Fibroblast of skin of right biceps (primary cell): ENCODE results near the gene ARSB.
"Not testable (repeated sequence)": the region's sequence is repeated elsewhere in the genome, so short reads cannot be mapped to it uniquely, and the experiment has no call there.

Experiments used
- DNase-seq: peaks from one replicate; pipeline ENCODE4 v3.0.0-alpha.2; 2013

The ARSB gene

DNA sequence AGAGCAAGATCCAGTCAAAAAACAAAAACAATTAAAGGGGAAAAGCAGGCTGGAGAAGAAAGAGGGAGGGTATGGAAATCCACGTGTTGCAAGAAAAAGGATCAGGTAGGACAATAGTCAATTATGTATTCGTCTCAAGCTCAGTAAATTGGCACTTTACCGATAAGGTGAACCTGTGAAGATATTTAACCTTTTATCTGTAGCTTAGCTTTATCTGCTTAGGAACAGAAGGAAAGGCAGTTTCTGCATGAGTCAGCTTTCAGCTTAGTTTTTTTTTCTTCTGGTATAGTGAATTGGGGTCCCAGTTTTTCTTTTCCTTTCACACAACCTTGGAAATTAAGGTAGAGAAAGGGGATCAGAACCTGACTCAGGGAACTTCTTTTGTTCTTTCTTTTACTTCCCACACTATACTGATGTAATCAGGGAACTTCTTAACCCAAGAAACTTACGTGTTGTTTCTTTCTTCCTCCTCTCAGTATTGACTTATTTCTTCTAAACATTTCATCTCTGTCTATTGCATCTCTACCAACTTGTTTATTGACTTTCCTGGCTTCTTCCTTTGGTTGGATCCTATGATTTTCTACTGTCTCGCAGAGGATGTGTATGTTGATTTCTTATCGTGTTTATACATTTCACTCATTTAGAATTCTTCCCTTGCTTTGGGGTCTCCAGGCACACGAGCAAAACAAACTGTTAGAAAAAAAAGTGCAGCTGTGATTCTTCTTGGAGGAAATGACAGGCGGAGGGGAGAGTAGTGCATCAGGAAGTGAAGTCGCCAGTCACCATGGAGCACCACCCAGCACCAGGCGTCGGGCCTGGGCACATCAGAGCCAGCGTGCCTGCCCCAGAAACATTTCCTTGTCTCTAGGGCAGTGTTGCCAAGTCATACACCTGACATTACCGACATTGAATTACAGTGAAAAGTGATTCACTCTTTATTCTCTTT is 213.6 kb downstream of the ARSB start:
- DNase-seq, result no peak

DNA sequence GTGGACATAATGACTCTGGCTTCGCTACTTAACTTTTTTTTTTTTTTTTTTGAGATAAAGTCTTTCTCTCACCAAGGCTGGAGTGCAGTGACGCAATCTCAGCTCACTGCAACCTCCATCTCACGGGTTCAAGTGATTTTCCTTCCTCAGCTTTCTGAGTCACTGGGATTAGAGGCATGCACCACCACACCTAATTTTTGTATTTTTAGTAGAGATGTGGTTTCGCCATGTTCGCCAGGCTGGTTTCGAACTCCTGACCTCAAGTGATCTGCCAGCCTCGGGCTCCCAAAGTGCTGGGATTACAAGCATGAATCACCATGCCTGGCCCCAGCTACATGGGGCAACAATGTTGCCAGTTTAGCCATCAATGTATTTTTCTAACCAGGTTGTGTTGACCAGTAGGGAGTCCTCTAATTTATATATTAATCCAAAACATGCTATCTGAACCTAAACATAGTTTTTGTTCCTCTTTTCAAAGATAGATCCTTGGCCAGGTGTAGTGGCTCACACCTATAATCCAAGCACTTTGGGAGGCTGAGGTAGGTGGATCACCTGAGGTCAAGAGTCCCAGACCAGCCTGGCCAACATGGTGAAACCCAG is 216.2 kb downstream of the ARSB start:
- no peak for DNase-seq

DNA sequence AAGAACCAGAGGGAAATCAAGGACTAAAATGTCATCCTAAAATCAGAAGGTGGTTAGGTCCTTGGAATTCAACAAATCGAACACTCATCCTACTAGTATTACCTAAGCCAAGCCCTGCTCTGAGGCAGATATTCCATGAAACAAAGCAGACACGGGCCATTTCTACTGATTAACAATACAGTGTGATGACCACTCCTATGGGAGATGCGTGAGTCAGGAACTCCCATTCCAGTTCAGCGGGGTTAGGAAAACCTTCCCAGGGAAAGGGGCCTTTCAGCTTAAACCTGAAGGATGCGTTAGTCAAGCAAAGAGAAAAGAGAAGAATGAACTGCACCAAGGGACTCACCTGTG is 218.7 kb downstream of the ARSB start:
- no peak for DNase-seq

DNA sequence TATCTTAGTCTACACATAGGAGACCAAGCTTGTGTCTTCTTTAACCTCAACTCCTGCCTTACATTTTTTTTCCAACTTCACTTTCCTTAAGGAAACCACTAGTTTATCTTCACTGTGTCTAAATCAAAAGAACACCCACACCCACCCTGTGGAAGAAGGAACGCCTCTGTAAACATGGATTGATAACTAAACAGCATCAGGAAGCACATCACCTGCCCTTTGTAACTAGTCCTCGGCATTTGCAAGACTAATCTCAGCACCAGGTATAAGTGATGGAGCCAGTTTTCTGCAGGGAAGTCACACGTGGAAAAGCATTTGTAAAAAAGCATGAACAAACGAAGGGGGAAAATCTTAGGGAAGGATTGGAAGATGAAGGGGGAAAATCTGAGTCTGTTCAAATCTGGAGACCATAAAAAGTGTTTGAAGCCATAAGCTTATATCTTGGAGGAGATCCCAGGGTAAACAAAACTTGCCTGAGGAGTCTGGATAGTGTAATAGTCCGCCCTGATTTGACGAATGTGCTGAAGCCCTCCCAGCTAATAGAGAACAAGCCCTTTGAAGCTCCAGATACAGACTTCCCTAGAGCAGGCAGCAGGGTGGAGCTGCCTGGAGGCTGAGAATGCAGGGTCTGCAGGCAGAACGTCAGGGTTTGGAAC is 219.2 kb downstream of the ARSB start:
- no peak for DNase-seq

DNA sequence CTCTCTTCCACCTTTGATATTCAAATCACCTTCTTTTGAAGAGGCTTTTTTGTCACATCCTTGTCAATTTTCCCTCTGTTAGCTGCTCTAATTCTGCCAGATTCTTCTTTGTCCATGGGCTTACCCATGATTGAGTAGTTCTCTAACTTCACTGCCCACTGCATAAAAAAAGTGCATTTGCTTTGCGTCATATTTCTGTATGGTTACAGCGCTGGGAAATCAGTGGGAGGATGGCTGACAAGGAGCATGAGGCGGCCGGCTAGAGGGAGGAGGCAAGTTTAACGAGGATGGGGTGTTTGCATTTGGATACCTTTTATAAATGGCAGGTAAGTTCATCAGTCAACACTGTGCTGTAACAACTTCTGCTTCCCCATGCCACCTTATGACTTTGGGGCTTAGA is 220.0 kb downstream of the ARSB start:
- DNase-seq, result no peak

DNA sequence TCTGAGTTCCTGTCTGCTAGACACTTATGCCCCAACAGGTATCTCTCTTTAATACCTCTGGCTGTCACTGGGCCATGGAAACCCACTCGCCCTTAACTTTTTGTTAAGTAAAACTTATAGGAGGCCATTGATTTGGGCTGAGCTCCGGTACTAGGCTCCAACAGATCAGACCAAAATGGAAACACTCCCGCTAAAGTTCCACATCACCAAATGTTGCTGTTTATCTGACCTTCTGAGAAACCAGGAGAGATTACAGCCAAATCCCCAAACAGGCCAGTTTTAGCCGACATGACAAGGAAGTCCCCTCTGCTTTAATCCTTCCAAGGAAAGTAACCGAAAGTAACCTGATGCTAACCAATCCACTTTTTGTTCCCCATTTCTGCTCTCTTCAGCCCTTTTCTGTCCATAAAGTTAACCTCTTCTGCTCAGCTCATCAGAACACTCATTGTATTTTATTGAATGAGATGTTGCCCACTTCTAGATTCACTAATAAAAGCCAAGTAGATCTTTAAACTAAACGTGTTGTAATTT is 221.4 kb downstream of the ARSB start:
- DNase-seq, result no peak

DNA sequence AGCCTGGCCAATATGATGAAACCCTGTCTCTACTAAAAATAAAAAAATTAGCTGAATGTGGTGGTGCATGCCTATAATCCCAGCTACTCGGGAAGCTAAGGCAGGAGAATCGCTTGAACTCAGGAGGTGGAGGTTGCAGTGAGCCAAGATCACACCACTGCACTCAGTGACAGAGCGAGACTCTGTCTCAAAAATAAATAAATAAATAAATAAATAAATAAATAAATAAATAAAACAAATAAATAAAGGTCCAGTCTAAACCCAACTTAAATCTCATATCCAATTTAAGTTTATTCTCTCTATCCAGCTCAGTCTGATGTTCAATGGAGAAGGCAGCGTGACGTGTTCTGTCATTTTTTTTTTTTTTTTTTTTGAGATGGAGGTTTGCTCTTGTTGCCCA is 222.4 kb downstream of the ARSB start:
- not testable (repeated sequence) for DNase-seq

DNA sequence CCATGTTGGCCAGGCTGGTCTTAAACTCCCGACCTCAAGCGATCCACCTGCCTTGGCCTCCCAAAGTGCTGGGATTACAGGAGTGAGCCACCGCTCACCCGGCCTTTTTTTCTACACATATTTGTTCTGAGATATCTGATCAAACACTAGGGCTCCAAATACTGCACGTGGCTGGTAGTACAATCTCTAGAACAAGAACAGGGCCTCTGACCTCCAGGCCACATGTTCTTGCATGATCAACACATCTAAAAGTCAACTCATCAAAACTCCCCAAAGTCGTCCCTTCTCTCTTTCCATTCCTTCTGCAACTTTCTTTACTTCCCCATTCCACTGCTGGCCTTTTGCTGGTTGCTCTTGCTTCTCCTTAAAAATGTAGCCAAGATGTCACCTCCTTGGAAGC is 223.3 kb downstream of the ARSB start:
- DNase-seq, result no peak

DNA sequence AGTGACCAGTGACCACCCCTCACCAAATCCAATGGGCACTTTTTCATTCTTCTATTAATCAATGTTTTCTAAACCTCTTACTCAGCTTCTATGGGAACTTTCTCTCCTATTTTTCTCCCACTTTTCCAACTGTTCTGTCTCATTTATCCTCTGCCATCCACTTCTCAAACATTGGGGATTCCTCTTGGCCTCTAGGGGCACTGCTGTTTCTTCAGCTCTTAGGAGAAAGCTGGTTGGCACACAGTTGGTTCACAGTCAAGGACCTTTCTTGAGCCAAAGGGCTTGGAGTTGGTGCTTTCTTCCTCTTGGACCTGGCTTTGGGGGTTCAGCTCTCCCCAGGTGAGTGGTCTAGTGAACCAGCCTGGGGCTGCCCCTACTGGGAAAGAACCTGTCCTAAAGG is 224.3 kb downstream of the ARSB start:
- no peak for DNase-seq

DNA sequence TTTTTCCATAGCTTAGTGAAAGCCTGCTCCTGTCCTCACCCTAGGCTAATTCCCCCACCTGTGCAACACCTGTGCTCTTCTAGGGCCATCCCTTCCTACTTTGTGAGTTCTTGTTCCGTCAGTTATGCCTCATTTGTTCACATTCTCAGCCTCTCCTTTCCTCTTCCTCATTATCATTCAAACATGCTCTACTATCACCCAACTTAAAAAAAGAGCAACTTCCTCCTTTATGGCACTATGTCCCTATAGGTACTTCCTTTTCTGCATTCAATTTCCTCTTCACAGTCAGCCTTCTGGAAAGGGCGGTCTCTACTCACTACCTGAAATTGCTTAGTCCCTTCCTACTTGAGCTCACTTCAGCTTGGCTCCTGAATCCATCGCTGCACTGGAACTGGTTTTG is 224.7 kb downstream of the ARSB start:
- DNase-seq, result no peak

DNA sequence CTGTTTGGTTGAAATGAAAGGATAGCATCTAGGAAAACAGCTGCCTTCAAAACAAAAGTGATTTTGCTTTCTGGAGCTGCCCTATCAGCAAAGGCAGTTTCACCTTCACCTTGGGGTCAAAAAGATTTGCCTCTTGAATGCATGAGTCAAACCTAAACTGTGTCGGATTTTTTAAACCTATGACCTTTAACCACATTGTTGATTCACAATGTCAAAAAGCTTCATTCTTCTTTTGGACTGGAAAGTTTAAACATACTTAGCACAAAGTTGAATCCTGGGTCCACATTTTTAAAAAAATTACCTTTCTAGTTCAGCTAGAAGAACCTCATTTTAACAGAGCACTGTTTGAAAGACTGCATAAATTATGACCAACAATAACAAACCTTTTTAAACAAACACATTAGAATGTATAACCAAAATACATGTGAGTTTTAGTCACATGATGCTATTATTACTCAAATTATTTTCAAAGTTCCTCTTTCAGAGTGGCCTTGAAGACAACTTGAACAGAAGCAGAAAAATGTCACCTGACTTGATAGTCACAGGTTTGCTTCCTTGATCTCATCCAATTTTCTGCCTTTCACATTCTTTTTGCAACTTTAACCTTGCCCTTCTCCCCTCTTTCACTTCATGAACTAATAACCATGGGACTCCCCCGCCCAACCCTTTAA is 226.8 kb downstream of the ARSB start:
- DNase-seq, result no peak

DNA sequence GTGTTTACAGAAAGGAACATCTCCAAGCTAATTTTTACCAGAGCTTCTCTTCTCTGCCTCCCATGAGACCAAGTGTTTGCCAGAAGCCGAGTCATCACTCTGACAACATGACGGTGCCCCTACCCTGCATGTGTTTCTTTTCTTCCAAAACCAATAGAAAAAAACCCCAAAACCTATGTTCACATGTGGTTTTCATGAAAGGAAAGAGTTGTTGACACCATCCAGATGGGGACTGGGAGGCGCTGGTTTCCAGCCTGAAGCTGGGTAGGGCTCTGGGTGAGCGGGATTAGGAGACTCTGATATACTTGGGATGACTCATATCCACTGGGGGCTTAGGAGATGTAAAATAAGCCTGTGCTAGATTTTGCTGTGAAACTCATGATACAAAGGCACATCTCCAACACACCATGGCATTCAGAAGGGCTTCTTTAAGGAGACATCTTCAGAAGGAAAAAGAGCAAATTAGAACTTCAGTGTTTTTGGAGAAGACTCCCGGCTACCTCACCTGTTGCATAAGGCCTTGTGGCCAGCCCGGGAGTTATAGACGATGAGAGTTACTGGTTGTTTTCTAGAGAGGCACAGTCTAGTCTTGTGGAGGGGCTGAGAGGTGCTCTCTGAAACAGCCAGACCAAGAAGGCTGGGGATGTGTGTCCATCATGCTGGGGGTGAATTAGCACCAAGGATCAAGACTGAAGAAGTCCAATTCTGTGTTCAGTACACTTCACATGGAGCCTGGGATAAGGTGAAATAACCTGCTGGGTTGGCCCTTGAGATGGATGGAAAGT is 227.6 kb downstream of the ARSB start:
- DNase-seq, result peak; percentile 93

DNA sequence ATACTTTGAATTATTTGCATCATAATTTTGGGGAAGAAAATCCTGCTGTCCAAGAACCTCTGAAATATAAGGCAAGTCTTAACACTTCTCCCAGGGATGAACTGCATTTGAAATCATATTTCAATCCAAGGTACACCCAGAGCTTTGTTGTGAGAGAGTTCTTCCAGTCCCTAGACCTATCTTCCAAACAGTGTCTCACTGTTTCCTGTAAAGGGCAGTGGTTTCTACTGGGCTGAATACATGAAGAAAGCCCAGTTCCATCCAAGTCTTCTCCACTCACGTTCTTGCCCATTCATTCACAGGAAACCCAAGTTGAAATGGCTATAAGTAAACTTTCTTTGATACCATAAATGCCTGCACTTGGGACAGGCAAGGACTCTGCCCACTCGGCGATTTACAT is 228.3 kb downstream of the ARSB start:
- no peak for DNase-seq

DNA sequence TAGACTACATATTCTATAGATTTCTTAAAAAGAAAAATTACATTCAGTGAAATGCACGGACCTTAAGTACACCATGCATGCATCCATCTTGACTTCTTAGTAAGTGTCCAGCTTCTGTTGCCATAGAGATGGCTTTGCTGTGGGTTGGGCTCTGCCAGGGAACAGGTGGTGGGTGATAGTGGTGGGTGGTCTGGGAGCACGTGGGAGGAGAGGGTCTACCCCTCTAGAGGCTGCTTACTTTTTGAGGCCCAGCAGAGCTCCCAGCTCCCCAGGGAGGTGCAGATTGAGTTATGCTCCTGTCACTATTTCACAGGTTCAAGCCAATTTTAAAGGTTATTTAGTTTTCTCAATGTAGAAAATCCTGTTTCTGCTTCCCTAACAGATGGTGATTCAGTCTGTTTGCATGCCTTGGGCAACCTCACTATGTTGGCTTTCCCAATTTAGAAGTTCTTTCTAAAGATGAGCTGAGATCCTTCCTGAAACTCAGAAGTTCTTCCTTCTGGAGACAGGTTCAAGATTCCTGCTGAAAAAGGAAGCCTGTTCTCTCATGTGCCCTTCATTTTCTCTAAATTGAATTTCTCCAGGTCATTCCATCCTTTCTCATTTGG is 229.2 kb downstream of the ARSB start:
- no peak for DNase-seq

DNA sequence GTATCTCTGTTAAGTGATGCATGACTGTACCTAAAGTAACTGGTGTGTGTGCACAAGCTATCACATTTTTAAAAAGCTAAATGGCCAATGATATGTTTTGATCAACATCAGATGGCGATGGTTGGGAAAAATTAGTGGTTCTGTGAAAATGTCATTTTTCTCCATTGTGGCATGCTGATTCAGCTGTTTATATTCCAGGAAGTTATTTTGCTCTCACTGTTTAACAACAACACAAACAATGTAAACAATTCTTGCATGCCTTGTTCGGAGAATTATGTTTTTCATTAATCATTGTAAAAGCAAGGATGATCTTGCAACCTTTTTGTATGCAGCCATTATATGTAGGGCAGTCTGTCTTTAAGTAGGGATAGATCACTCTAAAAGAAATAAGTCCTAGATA is 230.5 kb downstream of the ARSB start:
- no peak for DNase-seq

DNA sequence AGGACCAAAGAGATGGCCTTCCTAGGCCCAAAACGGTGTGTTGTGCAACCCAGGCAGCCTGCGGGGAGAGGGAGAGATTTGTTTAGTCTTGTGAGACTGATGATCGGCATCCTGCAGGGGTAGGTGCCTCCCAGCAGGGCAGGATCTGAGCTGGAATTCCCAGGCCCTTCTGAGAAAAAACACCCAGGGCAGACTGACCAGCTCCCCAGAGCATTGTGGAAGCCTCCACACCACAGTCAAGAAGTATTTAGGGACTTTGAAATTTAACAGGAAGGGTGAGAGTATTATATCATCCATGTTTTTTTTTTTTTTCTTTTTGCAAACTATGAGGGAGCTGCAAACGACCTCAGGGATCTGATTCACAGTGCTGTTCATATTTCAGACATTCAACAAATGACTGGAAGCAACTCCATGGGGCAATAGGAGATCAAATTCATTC is 232.0 kb downstream of the ARSB start:
- peak; percentile 59 for DNase-seq

DNA sequence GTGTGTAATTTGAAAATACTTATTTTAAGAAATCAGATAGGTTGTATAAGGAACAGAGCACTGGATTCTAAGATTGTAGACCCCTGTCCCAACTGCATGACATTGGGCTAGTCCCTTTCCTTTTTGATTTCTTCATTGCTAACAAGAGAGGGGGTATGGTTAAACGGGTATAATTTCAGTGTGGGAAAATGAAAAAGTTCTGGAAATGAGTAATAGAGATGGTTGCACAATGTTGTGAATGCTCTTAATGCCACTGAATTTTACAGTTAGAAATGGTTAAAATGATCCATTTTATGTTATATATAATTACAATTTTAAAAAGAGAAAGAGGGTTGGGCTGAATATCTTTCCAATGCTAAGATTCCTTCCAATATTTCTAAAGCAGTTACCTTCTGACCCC is 233.2 kb downstream of the ARSB start:
- no peak for DNase-seq

DNA sequence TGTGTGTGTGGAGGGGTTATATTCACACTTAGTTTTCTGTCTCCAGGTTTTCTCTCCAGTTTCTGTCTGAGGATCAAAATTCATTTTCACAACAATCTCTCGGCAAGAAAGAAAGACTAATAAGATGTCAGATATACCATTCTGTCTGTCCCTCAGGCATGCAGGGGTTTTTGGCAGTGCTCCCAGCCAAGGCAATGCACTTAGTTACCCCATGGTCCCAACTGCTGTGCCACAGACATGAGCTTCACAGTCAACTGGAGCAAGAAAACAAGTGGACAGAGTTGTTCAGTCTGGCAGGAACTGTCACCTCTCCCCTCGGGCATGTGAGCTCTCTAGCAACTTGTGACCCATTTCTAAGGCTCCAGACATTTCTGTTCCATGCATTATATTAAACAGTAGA is 234.8 kb downstream of the ARSB start:
- no peak for DNase-seq

DNA sequence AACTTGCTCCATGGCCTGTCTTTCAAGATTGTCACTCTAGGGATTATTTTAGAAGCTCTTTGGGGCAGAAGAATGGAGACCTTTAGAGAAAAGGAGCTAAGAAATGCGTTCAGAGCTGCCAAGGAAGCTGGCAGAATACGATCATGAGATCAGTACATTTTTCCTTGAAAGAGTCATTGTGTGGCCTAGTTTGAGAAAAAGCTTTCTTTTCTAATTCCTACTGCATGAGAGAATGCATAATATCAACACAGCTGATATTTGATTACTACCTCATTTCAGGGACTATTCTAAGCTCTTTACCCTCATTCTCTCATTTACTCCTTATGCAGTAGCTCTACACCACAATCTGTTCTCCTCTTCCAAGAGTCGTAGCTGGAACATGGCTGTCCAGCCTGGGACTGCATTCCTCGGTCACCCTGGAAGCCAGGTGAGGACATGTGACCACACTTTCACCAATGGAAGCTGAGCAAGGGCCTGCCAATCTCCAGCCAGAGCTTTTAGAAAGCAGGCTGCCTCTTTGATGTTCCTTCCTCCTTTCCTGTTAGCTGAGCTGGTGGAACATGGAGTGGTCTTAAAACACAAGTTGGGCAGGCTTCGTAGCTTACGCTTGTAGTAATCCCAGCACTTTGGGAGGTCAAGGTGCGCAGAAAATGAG is 237.3 kb downstream of the ARSB start:
- DNase-seq, result peak; percentile 83

DNA sequence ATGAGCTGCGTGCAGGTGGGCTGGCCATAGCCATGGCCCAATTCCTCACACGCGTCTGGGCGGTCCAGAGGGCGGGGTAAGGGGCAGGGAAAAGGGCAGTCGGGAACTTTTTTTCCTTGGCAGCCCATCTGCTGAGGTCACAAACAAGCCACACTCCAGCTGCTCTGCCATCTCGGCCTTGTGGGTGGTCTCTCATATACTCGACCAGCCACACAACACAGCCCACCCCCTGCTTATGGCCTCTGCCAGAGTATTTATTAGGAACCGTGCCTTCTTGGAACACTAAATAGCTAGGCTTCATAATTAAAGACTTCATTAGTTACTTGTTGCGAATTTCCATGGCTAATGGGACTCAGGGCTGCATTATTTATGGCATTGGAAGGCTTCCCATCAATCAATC is 238.1 kb downstream of the ARSB start:
- no peak for DNase-seq

DNA sequence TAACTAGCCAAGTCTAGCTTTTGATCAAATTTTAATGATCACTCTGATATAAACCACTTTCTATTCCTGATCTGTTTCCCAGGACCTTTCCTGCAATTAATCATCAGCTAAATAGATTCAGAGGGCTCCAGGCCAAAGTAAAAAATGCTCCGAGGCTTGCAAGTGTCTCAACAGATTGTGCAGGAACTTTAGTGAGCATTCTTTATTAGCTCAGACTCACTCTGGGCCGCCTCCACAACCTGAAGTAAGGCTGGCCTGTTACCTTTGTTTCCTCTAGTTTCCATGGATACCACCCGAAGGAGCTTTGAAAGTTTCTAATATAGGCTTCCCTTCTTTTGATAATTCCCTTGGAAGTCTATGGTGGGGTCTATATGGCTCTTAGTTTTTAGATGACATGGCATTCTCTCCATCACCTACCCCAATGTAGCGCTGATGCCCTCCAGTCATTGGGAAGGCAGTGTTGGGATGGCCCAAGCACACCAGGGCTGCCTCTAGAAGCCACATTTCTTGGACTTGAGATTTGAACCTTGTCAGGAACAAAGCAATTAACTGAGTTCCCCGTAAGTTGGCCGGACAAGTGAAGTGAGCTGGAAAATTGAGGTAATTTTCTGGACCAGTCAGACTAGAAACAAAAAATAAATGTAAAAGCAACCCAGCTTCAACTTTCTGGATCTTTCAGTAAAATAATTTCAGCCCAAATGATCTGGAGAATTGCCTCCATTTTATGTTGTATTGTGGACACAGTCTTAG is 238.9 kb downstream of the ARSB start:
- DNase-seq, result peak; percentile 22
